GM12878 (cell line): ENCODE results near the gene IRF7. TPM values are rescaled to one million over a fixed set of nuclear protein-coding genes. Genes with fewer than 3 reads are reported as not detected.
A peak's percentile ranks its signal among the peaks of the same experiment; 100 is the strongest.

Experiments
- BRCA1 ChIP-seq: IDR thresholded peaks from 2 replicates; pipeline ENCODE4 v1.6.1; 2011; ENCODE audit warnings: low read depth, low read length, improper control_type of control experiment
- DPF2 ChIP-seq: fragments of 450-650 bp; IDR thresholded peaks from 2 replicates; pipeline ENCODE4 v1.6.1; 2017; ENCODE audit warnings: mild to moderate bottlenecking
- ESRRA ChIP-seq: IDR thresholded peaks from 2 replicates; pipeline ENCODE4 v1.6.1; 2012; ENCODE audit warnings: mild to moderate bottlenecking, low read length, improper control_type of control experiment
- ETV6 ChIP-seq, 2 experiments: fragments of 450-650 bp in 1 of 2; IDR thresholded peaks in 1 of 2; conservative IDR thresholded peaks in 1 of 2; 2 replicates each; pipeline ENCODE4 v1.6.1; 2014; ENCODE audit warnings: antibody characterized with exemption in 1 of 2, borderline replicate concordance in 1 of 2, low read depth in 1 of 2, mild to moderate bottlenecking in 1 of 2, moderate library complexity in 1 of 2
- FOXM1 ChIP-seq: IDR thresholded peaks from 2 replicates; pipeline ENCODE4 v1.6.1; 2012; ENCODE audit warnings: low read depth, mild to moderate bottlenecking, inconsistent platforms, low read length, moderate library complexity
- HCFC1 ChIP-seq: fragments of 150-350 bp; IDR thresholded peaks from 2 replicates; pipeline ENCODE4 v1.6.1; 2014; ENCODE audit warnings: low read length
- HDAC2 ChIP-seq: fragments of 200-600 bp; sonication (generic); IDR thresholded peaks from 2 replicates; pipeline ENCODE4 v1.6.1; 2017
- HDAC6 ChIP-seq: fragments of 200-600 bp; sonication (generic); IDR thresholded peaks from one replicate; pipeline ENCODE4 v1.8.0; 2017; ENCODE audit warnings: antibody characterized with exemption; ENCODE audit not compliant: unreplicated experiment
- JUNB ChIP-seq: IDR thresholded peaks from 2 replicates; pipeline ENCODE4 v1.6.1; 2016; ENCODE audit warnings: antibody characterized with exemption, mild to moderate bottlenecking
- MTA2 ChIP-seq: fragments of 450-650 bp; IDR thresholded peaks from 2 replicates; pipeline ENCODE4 v1.6.1; 2016; ENCODE audit warnings: low read depth, mild to moderate bottlenecking, moderate library complexity
- NFYA ChIP-seq: IDR thresholded peaks from 2 replicates; pipeline ENCODE4 v1.6.1; 2011; ENCODE audit warnings: low read depth, mild to moderate bottlenecking, low read length, improper control_type of control experiment, borderline replicate concordance
- PAX8 ChIP-seq: fragments of 450-650 bp; IDR thresholded peaks from 2 replicates; pipeline ENCODE4 v1.6.1; 2017; ENCODE audit warnings: mild to moderate bottlenecking, moderate library complexity
- POLR2A ChIP-seq: IDR thresholded peaks from 2 replicates; pipeline ENCODE4 v1.6.1; 2011; ENCODE audit warnings: low read depth, mild to moderate bottlenecking, low read length
- RAD51 ChIP-seq: fragments of 450-650 bp; IDR thresholded peaks from 2 replicates; pipeline ENCODE4 v1.6.1; 2016; ENCODE audit warnings: moderate library complexity, mild to moderate bottlenecking, inconsistent platforms
- RB1 ChIP-seq: fragments of 450-650 bp; formaldehyde crosslinking; IDR thresholded peaks from 2 replicates; pipeline ENCODE4 v1.6.1; 2017; ENCODE audit warnings: mild to moderate bottlenecking, borderline replicate concordance
- RBBP5 ChIP-seq: fragments of 200-600 bp; sonication (generic); conservative IDR thresholded peaks from 2 replicates; pipeline ENCODE4 v1.6.1; 2016
- SMC3 ChIP-seq: IDR thresholded peaks from 2 replicates; pipeline ENCODE4 v1.6.1; 2011; ENCODE audit warnings: low read length, improper control_type of control experiment, borderline replicate concordance
- STAT3 ChIP-seq: IDR thresholded peaks from 2 replicates; pipeline ENCODE4 v1.6.1; 2011; ENCODE audit warnings: low read depth, low read length, improper control_type of control experiment
- SUZ12 ChIP-seq: fragments of 200-600 bp; sonication (generic); IDR thresholded peaks from one replicate; pipeline ENCODE4 v1.6.1; 2018; ENCODE audit warnings: antibody characterized with exemption, mild to moderate bottlenecking; ENCODE audit not compliant: unreplicated experiment
- USF2 ChIP-seq: IDR thresholded peaks from 2 replicates; pipeline ENCODE4 v1.6.1; 2011; ENCODE audit warnings: low read depth, low read length, improper control_type of control experiment, borderline replicate concordance
- YY1 ChIP-seq: IDR thresholded peaks from 2 replicates; pipeline ENCODE4 v1.6.1; 2011; ENCODE audit warnings: low read depth, mild to moderate bottlenecking, low read length
- ZBTB40 ChIP-seq: fragments of 450-650 bp; IDR thresholded peaks from 2 replicates; pipeline ENCODE4 v1.6.1; 2016; ENCODE audit warnings: mild to moderate bottlenecking, moderate library complexity, borderline replicate concordance
- polyA plus RNA-seq, 11 experiments: library from polyadenylated mRNA; depleted of rRNA in 4 of 11; unstranded in 6 of 11; stranded (reverse) in 5 of 11; fragments of >200 nt; fragmentation: Nextera tagmentation in 4 of 11; fragmentation: Illumina TruSeq in 1 of 11; extraction: Ambion mirVana in 4 of 11; extraction: Trizol in 1 of 11; gene quantifications; 1 replicate in 1 of 11; 2 replicates in 10 of 11; pipeline versions ENCODE4 v1.2.1 to v1.2.3, GENCODE V29; 2011 to 2016; ENCODE audit warnings: inconsistent platforms in 2 of 11, missing spikeins in 2 of 11, low read depth in 1 of 11
- total RNA-seq, 4 experiments: library from RNA; depleted of rRNA in 3 of 4; stranded (reverse); fragments of >200 nt in 3 of 4; fragmentation: Illumina TruSeq in 1 of 4; extraction: Trizol in 1 of 4; gene quantifications; 2 replicates each; pipeline versions ENCODE4 v1.2.1 to v1.2.3, GENCODE V29; 2013 to 2021
- TF ChIP-seq, protein P1 (sequence below): IDR thresholded peaks from 2 replicates; pipeline ENCODE4 v1.6.1; 2011; ENCODE audit warnings: low read depth, mild to moderate bottlenecking, low read length, moderate library complexity, borderline replicate concordance; ENCODE audit errors: extremely low read depth
- TF ChIP-seq, protein P2 (sequence below): fragments of 450-650 bp; IDR thresholded peaks from 2 replicates; pipeline ENCODE4 v1.6.1; 2018; ENCODE audit warnings: borderline replicate concordance, mild to moderate bottlenecking; ENCODE audit not compliant: partially characterized antibody

IRF7 gene
- total and polyA plus RNA-seq, 10 of the 15 experiments (the other 5 are each of a cell fraction or from before 2014, with no cell fraction given): 4.4 to 141 (median 67.6) TPM

- TF ChIP-seq ZBTB40 (peak; percentile 96), RB1 (peak; percentile 100), RBBP5 (no peak), SMC3 (no peak), SUZ12 (no peak), NFYA (no peak), FOXM1 (no peak; the same call in 1 of the 2 replicates), BRCA1 (no peak), HDAC6 (no peak), JUNB (no peak), MTA2 (peak; percentile 86), USF2 (no peak), HCFC1 (peak; percentile 67), RAD51 (no peak), ESRRA (no peak), STAT3 (no peak), PAX8 (no peak), DPF2 (peak; percentile 64; the same call in 1 of the 2 replicates), HDAC2 (no peak), ETV6 (conservative IDR thresholded peaks at IDR 0.05 in 1 of 2, IDR thresholded peaks at IDR 0.05 in 1 of 2; ENCODE audit: borderline replicate concordance in 1 of 2, low read depth in 1 of 2) (no peak), POLR2A (peak; percentile 89), YY1 (peak; percentile 23; the same call in 1 of the 2 replicates)
- TF ChIP-seq, protein P1, sequence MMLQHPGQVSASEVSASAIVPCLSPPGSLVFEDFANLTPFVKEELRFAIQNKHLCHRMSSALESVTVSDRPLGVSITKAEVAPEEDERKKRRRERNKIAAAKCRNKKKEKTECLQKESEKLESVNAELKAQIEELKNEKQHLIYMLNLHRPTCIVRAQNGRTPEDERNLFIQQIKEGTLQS: no peak
- TF ChIP-seq, protein P2, sequence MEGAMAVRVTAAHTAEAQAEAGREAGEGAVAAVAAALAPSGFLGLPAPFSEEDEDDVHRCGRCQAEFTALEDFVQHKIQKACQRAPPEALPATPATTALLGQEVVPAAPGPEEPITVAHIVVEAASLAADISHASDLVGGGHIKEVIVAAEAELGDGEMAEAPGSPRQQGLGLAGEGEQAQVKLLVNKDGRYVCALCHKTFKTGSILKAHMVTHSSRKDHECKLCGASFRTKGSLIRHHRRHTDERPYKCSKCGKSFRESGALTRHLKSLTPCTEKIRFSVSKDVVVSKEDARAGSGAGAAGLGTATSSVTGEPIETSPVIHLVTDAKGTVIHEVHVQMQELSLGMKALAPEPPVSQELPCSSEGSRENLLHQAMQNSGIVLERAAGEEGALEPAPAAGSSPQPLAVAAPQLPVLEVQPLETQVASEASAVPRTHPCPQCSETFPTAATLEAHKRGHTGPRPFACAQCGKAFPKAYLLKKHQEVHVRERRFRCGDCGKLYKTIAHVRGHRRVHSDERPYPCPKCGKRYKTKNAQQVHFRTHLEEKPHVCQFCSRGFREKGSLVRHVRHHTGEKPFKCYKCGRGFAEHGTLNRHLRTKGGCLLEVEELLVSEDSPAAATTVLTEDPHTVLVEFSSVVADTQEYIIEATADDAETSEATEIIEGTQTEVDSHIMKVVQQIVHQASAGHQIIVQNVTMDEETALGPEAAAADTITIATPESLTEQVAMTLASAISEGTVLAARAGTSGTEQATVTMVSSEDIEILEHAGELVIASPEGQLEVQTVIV: peak; percentile 91
Measured at GRCh38 chr11:575996-576768, 39.6 kb downstream of the IRF7 start, which contains the start of gene PHRF1 (continued).
